GM19395 (cell line): ENCODE data around the gene OR4D2.

Experiments
- ATAC-seq: cut with Tn5 transposase; IDR thresholded peaks from one replicate; pipeline ENCODE4 v1.9.1; 2021; ENCODE audit warnings: mild to moderate bottlenecking, moderate library complexity; ENCODE audit not compliant: unreplicated experiment

OR4D2 gene

GRCh38 chr17:58172369-58173071 is 5.7 kb downstream of the OR4D2 start:
- no peak for ATAC-seq

DNA sequence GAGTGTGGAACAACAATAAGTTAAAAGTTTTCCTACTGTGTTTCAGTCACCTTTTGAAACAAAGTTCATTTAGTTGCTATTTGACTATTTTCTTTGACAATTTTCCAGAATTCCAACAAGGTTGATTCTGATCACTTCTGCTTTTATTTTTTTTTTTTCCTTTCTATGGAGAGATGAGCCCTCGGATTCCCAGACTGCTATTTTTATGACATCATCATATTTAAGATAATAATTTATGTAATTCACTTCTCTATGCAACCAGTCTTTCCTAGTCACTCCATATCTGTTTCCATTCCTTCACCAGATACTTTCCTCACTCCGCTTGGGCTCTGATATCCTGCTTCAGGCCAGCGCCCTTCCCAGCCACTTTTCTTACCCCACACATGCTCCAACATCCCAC is 8.1 kb downstream of the OR4D2 start:
- ATAC-seq = no peak

GRCh38 chr17:58176200-58176599 is 9.4 kb downstream of the OR4D2 start:
- ATAC-seq = no peak

DNA sequence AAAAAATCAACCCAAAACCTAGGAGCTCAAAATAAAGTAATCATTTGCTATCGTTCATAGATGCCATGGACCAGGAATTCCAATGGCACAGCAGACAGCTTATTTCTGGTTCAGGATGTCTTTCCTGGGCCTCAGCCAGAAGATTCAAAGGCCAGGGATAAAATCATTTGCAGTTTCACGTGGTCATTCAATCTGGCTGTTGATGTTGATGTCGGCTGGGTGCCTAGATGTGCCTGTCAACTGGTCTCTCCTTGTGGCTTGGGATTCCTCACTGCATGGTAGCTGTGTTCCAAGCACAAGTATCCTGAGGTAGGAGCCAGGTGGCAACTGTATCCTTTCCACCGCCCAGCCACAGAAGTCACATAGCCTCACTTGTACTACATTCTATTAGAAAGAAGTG is 15.0 kb downstream of the OR4D2 start:
- no peak for ATAC-seq

DNA sequence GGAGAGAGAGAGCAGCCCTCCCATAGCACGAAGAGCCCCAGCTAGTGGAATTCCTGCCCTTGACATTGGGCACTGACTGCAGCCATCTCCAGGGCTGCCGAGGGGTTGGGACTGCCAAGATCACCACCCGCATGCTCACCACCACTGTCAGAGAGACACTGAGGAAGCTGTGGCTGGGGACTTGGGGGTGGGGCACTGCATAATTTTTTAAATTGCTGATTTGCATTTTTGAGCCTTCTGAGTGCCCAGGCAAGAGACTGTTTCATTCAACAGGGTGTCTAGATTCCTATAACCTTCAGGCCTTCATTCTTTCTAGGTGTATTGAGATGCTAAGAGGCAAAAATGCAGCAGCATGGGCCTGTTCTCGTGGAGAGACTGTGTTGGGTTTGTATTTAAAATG is 16.7 kb downstream of the OR4D2 start:
- no peak for ATAC-seq

- ATAC-seq = no peak
Measured at GRCh38 chr17:58184308-58184985, 17.7 kb downstream of the OR4D2 start.

GRCh38 chr17:58184986-58185761 is 18.4 kb downstream of the OR4D2 start:
- no peak for ATAC-seq

- ATAC-seq = no peak
Measured at GRCh38 chr17:58186591-58186990, 19.8 kb downstream of the OR4D2 start.

DNA sequence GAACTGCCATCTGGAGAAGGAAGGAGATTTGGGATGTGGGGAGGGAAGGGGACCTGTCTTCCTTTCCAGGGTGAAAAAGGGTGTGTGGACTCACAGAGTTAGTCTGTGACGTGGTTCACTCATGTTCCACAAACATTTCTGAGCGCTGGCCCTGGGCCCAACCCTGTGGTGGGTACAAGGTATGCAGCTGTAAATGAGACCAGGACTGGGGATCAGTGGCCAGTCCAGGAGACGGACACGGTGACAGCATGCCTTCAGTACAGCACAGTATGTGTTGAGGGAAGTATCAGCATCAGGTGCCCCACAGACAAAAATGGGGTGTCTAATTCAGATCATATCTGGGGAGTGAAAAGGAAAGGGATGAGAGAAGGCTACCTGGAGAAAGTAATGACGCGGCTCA is 20.3 kb downstream of the OR4D2 start:
- no peak for ATAC-seq

- no peak for ATAC-seq
Measured at GRCh38 chr17:58187675-58188074, 20.9 kb downstream of the OR4D2 start.

DNA sequence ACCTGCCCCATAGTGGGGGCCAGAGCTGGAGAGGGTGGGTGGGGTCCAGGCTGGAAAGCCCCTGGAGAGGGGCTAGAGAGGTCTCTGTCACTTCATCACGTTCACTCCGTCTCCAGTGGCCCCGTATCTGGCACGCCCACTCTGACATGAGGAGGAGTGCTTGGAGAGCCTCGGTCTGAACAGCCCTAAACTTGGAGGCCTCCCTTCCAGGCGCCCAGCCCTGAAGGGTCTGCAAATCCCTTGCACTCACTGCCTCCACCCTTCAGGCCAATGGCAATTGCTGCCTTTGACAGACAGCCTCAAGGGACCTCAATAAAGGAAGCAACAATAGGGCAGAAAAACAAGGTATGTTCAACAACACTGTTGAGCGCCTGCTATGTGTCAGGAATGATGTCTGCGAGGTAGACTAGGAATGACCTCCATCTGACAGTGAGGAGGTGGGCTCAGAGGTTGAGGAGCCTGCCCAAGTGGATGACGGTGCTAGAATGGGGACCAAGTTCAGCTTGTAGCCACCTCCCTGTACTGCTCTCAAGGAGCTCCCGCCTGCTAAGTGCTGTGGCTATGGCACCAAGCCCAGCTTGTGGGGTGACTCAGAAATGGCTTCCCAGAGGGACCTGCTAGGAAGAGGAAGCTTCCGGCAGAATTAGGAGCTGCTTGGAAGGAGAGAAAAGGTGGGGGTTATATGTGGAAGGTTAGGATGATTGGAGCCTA is 22.8 kb downstream of the OR4D2 start:
- ATAC-seq = no peak

GRCh38 chr17:58191241-58191896 is 24.6 kb downstream of the OR4D2 start:
- ATAC-seq = no peak

DNA sequence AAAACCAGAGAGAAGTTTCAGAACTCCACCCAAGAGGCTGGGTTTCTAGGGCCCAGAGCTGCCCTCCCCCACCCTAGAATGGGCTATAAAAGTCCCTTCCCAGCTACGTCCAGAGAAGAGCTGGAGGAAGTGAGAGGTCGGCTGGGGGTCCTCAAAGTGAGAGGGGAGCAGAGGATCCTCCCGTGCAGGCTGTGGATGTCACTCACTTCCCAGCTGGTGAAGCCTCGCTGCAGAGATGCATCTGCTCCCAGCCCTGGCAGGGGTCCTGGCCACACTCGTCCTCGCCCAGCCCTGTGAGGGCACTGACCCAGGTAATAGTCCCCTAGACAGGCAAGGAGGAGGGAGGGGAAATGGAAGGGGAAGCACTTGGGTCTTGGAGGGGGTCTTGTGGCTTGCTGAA is 25.8 kb downstream of the OR4D2 start, which contains the start of gene EPX:
EPX (plus strand) TSS at position 115 of the 400 bp plus-strand sequence; CDS start at position 236, 121 bp downstream.
- ATAC-seq = no peak

- no peak for ATAC-seq
Measured at GRCh38 chr17:58193641-58194255, 27.0 kb downstream of the OR4D2 start.

DNA sequence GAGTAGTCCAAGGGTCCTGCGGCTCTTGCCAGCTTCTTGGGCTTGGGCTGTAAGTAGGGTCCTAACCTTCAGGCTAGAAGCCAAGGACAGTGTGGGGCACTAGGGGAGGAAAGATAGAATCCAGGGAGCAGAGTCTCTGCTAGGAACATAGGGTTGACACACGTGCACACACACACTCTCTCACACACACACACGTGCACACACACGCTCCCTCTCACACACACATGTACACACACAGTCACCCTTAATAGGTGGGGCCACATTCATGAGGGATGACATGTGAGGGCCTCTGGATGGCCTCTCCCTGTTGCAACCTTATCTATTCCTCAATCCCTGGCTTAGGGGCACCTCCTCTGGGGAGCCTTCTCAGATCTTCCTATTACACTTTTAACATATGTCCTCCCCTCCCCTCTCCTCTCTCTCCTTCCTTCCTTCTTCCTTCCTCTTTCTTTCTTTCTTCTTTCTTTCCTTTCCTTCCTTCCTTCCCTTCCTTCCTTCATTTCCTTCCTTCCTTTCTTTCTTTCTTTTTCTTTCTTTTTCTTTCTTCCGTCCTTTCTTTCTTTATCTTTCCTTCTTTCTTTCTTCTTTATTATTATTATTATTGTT is 28.8 kb downstream of the OR4D2 start:
- no peak for ATAC-seq

GRCh38 chr17:58196610-58197009 is 29.8 kb downstream of the OR4D2 start:
- no peak for ATAC-seq

DNA sequence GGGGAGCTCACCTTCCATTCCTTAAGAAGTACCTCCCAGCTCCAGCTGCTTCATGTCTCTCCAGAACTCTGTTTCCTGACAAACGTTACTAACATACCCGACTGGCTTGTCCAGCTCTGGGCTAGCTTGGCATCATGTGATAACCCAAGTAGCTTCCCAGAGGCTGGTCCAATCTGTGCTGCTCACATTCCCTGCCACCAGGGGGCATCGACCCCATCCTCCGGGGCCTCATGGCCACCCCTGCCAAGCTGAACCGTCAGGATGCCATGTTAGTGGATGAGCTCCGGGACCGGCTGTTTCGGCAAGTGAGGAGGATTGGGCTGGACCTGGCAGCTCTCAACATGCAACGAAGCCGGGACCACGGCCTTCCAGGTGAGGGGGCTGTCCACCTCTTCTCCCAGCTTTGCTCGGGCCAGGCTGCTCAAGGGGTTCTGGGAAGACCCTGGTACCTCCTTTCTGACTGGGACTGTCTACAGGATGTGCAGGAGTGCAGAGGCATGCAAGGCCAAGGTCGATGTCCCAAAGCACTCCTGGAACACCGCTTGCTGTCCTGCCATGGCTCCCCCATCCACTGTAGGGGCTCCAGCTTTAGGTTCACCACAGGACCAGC is 33.3 kb downstream of the OR4D2 start:
- ATAC-seq = no peak

DNA sequence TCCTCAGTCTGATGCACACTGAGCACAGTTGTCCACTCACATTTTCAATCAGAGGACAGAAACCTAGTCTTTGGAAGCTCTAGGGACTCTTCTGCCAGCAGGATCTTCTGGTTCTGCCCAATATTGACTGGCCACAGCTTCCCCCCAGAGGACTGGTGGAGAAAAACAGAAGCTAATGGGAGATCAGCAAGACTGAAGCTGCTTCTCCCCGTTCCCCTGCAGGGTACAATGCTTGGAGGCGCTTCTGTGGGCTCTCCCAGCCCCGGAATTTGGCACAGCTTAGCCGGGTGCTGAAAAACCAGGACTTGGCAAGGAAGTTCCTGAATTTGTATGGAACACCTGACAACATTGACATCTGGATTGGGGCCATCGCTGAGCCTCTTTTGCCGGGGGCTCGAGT is 36.1 kb downstream of the OR4D2 start:
- ATAC-seq = no peak

GRCh38 chr17:58204796-58205195 is 38.0 kb downstream of the OR4D2 start:
- no peak for ATAC-seq
